HepG2 (cell line): ENCODE data around the gene B3GNT8.

Experiments
- CTCF ChIP-seq: sonication (generic); formaldehyde crosslinking; IDR thresholded peaks from 2 replicates; pipeline ENCODE4 v1.5.0; 2020; ENCODE audit warnings: mild to moderate bottlenecking, missing genetic modification reagents, moderate library complexity
- PCBP1 ChIP-seq: fragments of 200-400 bp; formaldehyde crosslinking; IDR thresholded peaks from 2 replicates; pipeline ENCODE4 v1.6.1; 2017; ENCODE audit warnings: mild to moderate bottlenecking, low read depth, low read length, borderline replicate concordance
- TCF7 ChIP-seq: sonication (generic); IDR thresholded peaks from 2 replicates; pipeline ENCODE4 v1.6.1; 2016; ENCODE audit warnings: antibody characterized with exemption, low read depth

GRCh38 chr19:41377977-41378709 is 49.0 kb downstream of the B3GNT8 start:
- TF ChIP-seq CTCF (CRISPR knock-in tag) = no peak; the same call in 1 of the 2 replicates
- no peak for TF ChIP-seq TCF7
- no peak for TF ChIP-seq PCBP1
